Measurements from ENCODE around the gene WFS1.

DNA sequence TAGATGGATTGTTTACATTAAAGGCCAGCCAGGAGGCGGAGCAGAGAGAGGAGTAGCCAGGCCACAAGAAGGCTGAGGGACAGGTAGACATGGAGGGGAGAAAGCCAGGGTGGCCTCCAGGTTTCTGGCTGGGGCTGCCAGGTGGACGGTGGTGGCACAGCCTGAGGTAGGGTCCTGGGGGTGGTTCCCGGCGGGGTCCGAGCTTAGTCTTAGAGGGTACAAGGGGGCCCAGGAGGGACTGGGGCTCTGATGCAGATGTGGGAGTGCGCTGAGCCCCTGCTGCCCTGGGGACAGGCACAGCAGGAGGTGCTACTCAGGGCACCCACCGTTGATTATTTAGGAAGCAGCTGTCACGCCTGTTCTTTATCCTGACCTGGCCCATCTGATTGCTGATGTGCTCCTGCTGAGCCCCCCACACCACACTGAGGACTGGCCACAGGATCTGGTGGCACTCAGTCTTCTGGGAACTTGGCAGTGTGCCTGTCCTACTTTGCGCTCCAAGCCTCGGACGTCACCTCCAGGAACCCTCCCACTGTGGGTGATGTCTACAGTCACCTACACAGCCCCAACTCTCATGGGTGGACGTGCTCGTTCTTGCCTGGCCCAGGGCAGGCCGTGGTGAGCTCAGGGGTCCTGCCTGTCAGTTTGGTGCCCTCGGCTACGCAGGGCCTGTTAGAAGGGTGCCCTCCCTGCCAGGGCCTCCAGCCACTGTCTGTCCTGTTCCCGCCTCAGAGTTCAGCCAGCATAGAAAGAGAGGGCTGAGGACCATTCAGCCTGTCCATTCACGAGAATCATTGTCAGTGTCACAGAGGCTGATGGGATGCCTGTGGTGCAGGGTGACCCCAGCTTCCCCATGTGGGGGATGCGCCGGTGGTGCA is 12.0 kb downstream of the WFS1 start:
- no peak for TF ChIP-seq POLR2A (IDR thresholded peaks at IDR 0.05)
- TF ChIP-seq, protein P1, sequence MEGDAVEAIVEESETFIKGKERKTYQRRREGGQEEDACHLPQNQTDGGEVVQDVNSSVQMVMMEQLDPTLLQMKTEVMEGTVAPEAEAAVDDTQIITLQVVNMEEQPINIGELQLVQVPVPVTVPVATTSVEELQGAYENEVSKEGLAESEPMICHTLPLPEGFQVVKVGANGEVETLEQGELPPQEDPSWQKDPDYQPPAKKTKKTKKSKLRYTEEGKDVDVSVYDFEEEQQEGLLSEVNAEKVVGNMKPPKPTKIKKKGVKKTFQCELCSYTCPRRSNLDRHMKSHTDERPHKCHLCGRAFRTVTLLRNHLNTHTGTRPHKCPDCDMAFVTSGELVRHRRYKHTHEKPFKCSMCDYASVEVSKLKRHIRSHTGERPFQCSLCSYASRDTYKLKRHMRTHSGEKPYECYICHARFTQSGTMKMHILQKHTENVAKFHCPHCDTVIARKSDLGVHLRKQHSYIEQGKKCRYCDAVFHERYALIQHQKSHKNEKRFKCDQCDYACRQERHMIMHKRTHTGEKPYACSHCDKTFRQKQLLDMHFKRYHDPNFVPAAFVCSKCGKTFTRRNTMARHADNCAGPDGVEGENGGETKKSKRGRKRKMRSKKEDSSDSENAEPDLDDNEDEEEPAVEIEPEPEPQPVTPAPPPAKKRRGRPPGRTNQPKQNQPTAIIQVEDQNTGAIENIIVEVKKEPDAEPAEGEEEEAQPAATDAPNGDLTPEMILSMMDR (IDR thresholded peaks at IDR 0.05): no peak

Measured in right lobe of liver (tissue), 4 donors.